ENCODE data around the gene HMGB2.

The HMGB2 gene

DNA sequence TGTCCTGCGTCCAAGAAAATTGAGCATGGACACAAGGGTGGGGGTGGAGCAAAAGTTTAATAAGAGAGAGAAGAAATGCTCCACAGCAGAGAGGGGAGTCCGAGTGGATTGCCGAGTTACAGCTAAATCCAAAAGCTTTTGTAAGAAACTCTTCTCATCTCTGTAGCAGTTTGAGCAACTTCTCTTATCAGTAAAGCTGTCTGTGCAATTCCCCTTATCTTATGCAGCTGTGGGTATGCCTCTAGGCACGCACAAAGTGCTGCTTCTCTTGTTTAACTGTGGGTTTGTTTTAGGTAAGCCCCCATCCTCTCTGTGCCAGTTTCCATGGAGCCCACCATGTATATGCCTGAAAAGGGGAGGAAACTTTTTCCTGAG is 44.8 kb downstream of the HMGB2 start:
- no peak overlapping the region for H3K27ac Mint-ChIP-seq
- peaks cover 3% of the 10 kb centered on the region for H3K27me3 Mint-ChIP-seq (ENCODE audit: low read depth, poor library complexity)
- TF ChIP-seq, protein P1, sequence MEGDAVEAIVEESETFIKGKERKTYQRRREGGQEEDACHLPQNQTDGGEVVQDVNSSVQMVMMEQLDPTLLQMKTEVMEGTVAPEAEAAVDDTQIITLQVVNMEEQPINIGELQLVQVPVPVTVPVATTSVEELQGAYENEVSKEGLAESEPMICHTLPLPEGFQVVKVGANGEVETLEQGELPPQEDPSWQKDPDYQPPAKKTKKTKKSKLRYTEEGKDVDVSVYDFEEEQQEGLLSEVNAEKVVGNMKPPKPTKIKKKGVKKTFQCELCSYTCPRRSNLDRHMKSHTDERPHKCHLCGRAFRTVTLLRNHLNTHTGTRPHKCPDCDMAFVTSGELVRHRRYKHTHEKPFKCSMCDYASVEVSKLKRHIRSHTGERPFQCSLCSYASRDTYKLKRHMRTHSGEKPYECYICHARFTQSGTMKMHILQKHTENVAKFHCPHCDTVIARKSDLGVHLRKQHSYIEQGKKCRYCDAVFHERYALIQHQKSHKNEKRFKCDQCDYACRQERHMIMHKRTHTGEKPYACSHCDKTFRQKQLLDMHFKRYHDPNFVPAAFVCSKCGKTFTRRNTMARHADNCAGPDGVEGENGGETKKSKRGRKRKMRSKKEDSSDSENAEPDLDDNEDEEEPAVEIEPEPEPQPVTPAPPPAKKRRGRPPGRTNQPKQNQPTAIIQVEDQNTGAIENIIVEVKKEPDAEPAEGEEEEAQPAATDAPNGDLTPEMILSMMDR (IDR thresholded peaks at IDR 0.05) = no peak
- no peak overlapping the region for H3K4me3 Mint-ChIP-seq
- H3K9me3 Mint-ChIP-seq = peaks cover 40% of the 10 kb centered on the region
- H3K4me1 Mint-ChIP-seq = no peaks in the 10 kb centered on the region
- DNase-seq = no peak
- peaks cover 35% of the 10 kb centered on the region for H3K36me3 Mint-ChIP-seq (ENCODE audit: low read depth)

- peaks cover 44% of the 10 kb centered on the region for H3K9me3 Mint-ChIP-seq
- H3K36me3 Mint-ChIP-seq (ENCODE audit: low read depth) = peaks cover 40% of the 10 kb centered on the region
- no peak overlapping the region for H3K27ac Mint-ChIP-seq
- no peak overlapping the region for H3K4me3 Mint-ChIP-seq
- H3K4me1 Mint-ChIP-seq = no peaks in the 10 kb centered on the region
- peaks cover 3% of the 10 kb centered on the region for H3K27me3 Mint-ChIP-seq (ENCODE audit: low read depth, poor library complexity)
- no peak for DNase-seq
- TF ChIP-seq, protein P1 (IDR thresholded peaks at IDR 0.05) = no peak
These were observed 45.3 kb downstream of the HMGB2 start for GRCh38 chr4:173288698-173289352.

DNA sequence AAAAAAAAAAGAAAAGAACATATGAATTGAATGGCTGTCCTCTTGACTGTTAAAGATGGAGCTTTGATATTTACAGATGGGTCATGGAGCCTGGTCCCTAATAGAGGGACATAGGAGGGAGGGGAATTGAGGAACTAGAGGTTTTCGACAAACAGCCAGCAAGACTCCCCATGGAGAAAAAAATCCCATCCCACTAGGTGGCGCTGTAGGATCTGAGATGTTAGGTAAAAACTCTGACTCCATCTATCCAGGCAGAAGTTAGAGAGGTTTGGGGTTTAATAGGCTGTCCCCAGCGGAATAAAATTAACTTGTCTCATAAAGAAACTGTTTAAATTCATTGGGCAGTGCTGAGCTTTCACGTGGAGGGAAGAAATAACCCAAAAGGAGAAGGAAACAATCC is 45.9 kb downstream of the HMGB2 start:
- DNase-seq = peak; percentile 74
- Mint-ChIP-seq H3K27ac (no peak overlapping the region), H3K4me1 (no peaks in the 10 kb centered on the region), H3K27me3 (ENCODE audit: low read depth, poor library complexity) (peaks cover 3% of the 10 kb centered on the region), H3K9me3 (peaks cover 50% of the 10 kb centered on the region), H3K4me3 (no peak overlapping the region), H3K36me3 (ENCODE audit: low read depth) (peaks cover 46% of the 10 kb centered on the region)
- TF ChIP-seq, protein P1 (IDR thresholded peaks at IDR 0.05) = peak; percentile 59

DNA sequence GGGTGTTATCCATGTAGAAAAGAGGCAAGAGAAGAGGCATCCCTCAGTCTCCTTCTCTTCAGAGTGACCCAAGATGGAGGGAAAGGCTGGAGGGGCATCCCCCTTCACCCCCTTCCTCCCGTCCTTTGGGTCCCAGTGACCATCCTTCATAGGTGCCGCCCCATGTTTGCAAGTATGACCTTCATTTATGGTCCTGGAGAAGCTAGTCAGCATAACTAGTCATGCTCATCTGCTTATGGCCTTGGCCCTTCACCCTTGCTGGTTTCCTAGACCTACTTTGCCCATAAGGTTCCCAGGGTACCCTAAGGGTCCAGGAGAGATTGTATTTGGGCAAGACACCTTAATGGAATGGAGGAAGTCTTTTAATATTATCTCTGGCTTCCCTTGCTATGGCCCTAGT is 46.7 kb downstream of the HMGB2 start:
- Mint-ChIP-seq H3K4me1 (no peaks in the 10 kb centered on the region), H3K27ac (no peak overlapping the region), H3K9me3 (peaks cover 54% of the 10 kb centered on the region)

GRCh38 chr4:173284463-173284862 is 49.7 kb downstream of the HMGB2 start:
- H3K27ac Mint-ChIP-seq = no peak overlapping the region
- peaks cover 3% of the 10 kb centered on the region for H3K27me3 Mint-ChIP-seq (ENCODE audit: low read depth, poor library complexity)
- H3K9me3 Mint-ChIP-seq = peaks cover 54% of the 10 kb centered on the region
- TF ChIP-seq, protein P1 (IDR thresholded peaks at IDR 0.05) = no peak
- peaks cover 59% of the 10 kb centered on the region for H3K36me3 Mint-ChIP-seq (ENCODE audit: low read depth)
- no peaks in the 10 kb centered on the region for H3K4me1 Mint-ChIP-seq
- no peak for DNase-seq
- no peak overlapping the region for H3K4me3 Mint-ChIP-seq

More for the DNA sequence above, 46.7 kb downstream of the HMGB2 start:
- no peak for DNase-seq
- Mint-ChIP-seq H3K27me3 (ENCODE audit: low read depth, poor library complexity) (peaks cover 3% of the 10 kb centered on the region), H3K36me3 (ENCODE audit: low read depth) (peaks cover 53% of the 10 kb centered on the region), H3K4me3 (no peak overlapping the region)
- TF ChIP-seq, protein P1 (IDR thresholded peaks at IDR 0.05) = no peak

DNA sequence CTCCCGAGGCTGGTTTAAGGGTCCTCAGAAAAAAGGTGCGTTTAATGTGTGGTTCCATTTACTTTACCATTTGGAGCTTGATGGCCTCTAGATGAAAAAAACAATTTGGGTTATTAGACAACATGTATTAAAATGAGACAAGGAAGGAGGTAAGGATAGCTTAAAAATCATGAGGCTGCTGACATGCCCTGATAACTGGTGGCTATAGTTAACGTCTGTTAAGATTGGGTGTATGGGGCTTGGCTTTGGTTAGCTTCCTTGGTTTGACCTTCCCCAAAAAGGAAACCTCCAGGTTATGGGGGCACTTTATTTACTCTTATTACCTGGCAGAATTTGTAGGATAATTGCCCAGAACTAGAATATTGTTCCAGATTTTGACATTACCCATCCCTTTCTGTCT is 51.5 kb downstream of the HMGB2 start:
- peaks cover 3% of the 10 kb centered on the region for H3K27me3 Mint-ChIP-seq (ENCODE audit: low read depth, poor library complexity)
- TF ChIP-seq, protein P1 (IDR thresholded peaks at IDR 0.05) = no peak
- peaks cover 46% of the 10 kb centered on the region for H3K9me3 Mint-ChIP-seq
- DNase-seq = no peak
- H3K4me1 Mint-ChIP-seq = no peaks in the 10 kb centered on the region
- peaks cover 64% of the 10 kb centered on the region for H3K36me3 Mint-ChIP-seq (ENCODE audit: low read depth)
- H3K4me3 Mint-ChIP-seq = no peak overlapping the region
- no peak overlapping the region for H3K27ac Mint-ChIP-seq

Measured in nephron progenitor cell (in vitro differentiated cells).